Measurements from ENCODE around the gene ZNF570.
A peak's percentile ranks its signal among the peaks of the same experiment; 100 is the strongest.

Gene ZNF570

GRCh38 chr19:37472165-37472564, 3.0 kb downstream of the ZNF570 start:
- no peak for TF ChIP-seq CTCF (conservative IDR thresholded peaks at IDR 0.05)
- no peak overlapping the region for H3K27ac ChIP-seq

- TF ChIP-seq CTCF (conservative IDR thresholded peaks at IDR 0.05): no peak
These were observed 15.4 kb downstream of the ZNF570 start for GRCh38 chr19:37484406-37485168.

GRCh38 chr19:37492213-37492612, 23.1 kb downstream of the ZNF570 start:
- no peak overlapping the region for H3K27ac ChIP-seq

More at GRCh38 chr19:37484406-37485168, 15.4 kb downstream of the ZNF570 start:
- H3K27ac ChIP-seq: no peak overlapping the region

GRCh38 chr19:37505958-37506386, 36.8 kb downstream of the ZNF570 start:
- H3K27ac ChIP-seq: peak overlapping the region; percentile 99

More at GRCh38 chr19:37492213-37492612, 23.1 kb downstream of the ZNF570 start:
- TF ChIP-seq CTCF (conservative IDR thresholded peaks at IDR 0.05): no peak

GRCh38 chr19:37506387-37507166, 37.4 kb downstream of the ZNF570 start, which contains the start of gene ZNF793:
Gene ZNF793, plus strand, starts transcription at chr19:37506939. Its CDS starts 16,501 bp downstream, at chr19:37523440.
- peak within 1 kb of the TSS; percentile 99 for H3K27ac ChIP-seq
- TF ChIP-seq CTCF (conservative IDR thresholded peaks at IDR 0.05): no peak

More at GRCh38 chr19:37505958-37506386, 36.8 kb downstream of the ZNF570 start:
- TF ChIP-seq CTCF (conservative IDR thresholded peaks at IDR 0.05): no peak

GRCh38 chr19:37507167-37507464, 38.0 kb downstream of the ZNF570 start:
- peak overlapping the region; percentile 99 for H3K27ac ChIP-seq

More at GRCh38 chr19:37507167-37507464, 38.0 kb downstream of the ZNF570 start:
- TF ChIP-seq CTCF (conservative IDR thresholded peaks at IDR 0.05): no peak
